Left lung (tissue), 10 donors: ENCODE results near the gene CMPK2. TPM values are rescaled to one million over a fixed set of nuclear protein-coding genes. Genes with fewer than 3 reads are reported as not detected.

Experiments
- ATAC-seq: fragments of 200-7000 bp; cut with Tn5 transposase; one replicate; pipeline ENCODE4 v1.9.1; 2020; ENCODE audit warnings: moderate library complexity
- DNase-seq, 4 donors: peaks; one replicate each; pipeline ENCODE4 v3.0.0-alpha.2; 2013 to 2020
- H3K27ac ChIP-seq, 2 donors: fragments of 200-600 bp; sonication (generic) in 1 of 2; one replicate each; pipeline versions ENCODE4 v1.5.0 to v1.8.0; 2020 to 2021
- H3K27me3 ChIP-seq, 2 donors: fragments of 200-600 bp; sonication (generic) in 1 of 2; one replicate each; pipeline versions ENCODE4 v1.5.0 to v1.8.0; 2020 to 2021
- H3K36me3 ChIP-seq, 2 donors: fragments of 200-600 bp; sonication (generic) in 1 of 2; one replicate each; pipeline versions ENCODE4 v1.5.0 to v1.8.0; 2020 to 2021
- H3K4me1 ChIP-seq, 2 donors: fragments of 200-600 bp; one replicate each; pipeline ENCODE4 v1.8.0; 2021
- H3K4me3 ChIP-seq, 2 donors: fragments of 200-600 bp; sonication (generic) in 1 of 2; one replicate each; pipeline versions ENCODE4 v1.5.0 to v1.8.0; 2020 to 2021; ENCODE audit warnings: mild to moderate bottlenecking in 1 of 2
- H3K9me3 ChIP-seq, 2 donors: fragments of 200-600 bp; sonication (generic) in 1 of 2; one replicate each; pipeline versions ENCODE4 v1.5.0 to v1.8.0; 2020 to 2021
- intact Hi-C, 2 donors: fragments of 100-400 bp; cut with DNase I; formaldehyde crosslinking; loops; one replicate each; pipeline versions ENCODE4 v1.11.2 to v1.14.2; 2022
- polyA plus RNA-seq, 6 donors: library from polyadenylated mRNA; unstranded; fragments of 120-200 nt; gene quantifications; one replicate each; pipeline ENCODE4 v1.2.1, GENCODE V29; 2013; ENCODE audit not compliant: insufficient read length in 6 of 6
- total RNA-seq, 2 donors: library from RNA; stranded (reverse); fragmentation: NEBNext Ultra II Directional; extraction: Animal tissue kit (Norgen Biotek cat#: 25700); gene quantifications; one replicate each; pipeline ENCODE4 v1.2.1, GENCODE V29; 2021
- TF ChIP-seq, protein P1 (sequence below), 2 donors: fragments of 200-600 bp; sonication (generic) in 1 of 2; IDR thresholded peaks; one replicate each; pipeline versions ENCODE4 v1.5.0 to v1.8.0; 2021; ENCODE audit warnings: antibody characterized with exemption in 2 of 2
- donor health status: DM: no; HTN: yes; CAD: no.
- donor health status: DM: no; HTN: no; CAD: no.

Gene CMPK2
- total and polyA plus RNA-seq, 8 donors: 3.6 to 20.2 (median 4.4) TPM

DNA sequence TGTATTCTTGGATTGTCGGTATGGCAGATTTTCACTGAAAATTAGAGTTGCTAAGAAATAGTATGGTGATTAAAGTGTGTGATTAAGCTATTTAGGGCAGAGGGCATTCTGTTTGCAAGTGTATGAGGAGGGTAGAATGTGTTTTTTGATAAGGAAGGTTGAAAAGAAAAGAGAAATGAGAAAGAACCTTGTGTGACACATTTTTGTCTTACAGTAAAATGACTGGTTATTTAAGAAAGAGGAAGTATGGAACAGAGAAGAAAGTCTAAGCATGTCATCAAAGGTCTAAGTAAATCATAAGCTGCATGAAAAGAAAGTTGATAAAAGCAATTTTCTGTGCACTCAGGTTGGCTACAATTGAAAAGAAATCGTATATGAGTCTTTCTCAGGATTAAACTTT is 6.7 kb upstream of the CMPK2 start:
- Histone ChIP-seq H3K4me3 (no peak overlapping the region), H3K27ac (no peak overlapping the region), H3K9me3 (no peaks in the 10 kb centered on the region), H3K27me3 (no peaks in the 10 kb centered on the region), H3K36me3 (no peaks in the 10 kb centered on the region), H3K4me1 (peaks cover 0 to 20% of the 10 kb centered on the region in 2 donors)
- TF ChIP-seq, protein P1, sequence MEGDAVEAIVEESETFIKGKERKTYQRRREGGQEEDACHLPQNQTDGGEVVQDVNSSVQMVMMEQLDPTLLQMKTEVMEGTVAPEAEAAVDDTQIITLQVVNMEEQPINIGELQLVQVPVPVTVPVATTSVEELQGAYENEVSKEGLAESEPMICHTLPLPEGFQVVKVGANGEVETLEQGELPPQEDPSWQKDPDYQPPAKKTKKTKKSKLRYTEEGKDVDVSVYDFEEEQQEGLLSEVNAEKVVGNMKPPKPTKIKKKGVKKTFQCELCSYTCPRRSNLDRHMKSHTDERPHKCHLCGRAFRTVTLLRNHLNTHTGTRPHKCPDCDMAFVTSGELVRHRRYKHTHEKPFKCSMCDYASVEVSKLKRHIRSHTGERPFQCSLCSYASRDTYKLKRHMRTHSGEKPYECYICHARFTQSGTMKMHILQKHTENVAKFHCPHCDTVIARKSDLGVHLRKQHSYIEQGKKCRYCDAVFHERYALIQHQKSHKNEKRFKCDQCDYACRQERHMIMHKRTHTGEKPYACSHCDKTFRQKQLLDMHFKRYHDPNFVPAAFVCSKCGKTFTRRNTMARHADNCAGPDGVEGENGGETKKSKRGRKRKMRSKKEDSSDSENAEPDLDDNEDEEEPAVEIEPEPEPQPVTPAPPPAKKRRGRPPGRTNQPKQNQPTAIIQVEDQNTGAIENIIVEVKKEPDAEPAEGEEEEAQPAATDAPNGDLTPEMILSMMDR (IDR thresholded peaks at IDR 0.05): no peak
- intact Hi-C loops: no loop called here
- ATAC-seq (no peak), DNase-seq (no peak)

DNA sequence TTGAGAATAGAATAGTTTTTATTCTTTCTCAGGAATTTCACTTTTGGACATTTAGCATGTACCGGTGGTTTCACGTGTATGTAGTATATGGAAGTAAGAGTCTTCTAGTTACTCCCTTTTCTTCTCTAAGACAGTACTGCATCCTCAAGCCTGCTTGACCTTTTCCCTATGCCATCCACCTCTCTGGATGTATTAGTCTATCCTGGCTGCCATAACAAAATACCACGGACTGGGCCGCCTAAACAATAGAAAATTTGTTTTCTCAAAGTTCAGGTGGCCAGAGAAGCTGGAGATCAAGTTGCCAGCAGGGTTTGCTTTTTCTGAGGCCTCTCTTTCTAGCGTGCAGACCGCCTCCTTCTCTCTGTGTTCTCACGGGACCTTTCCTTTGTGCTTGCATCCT is 1.3 kb upstream of the CMPK2 start:
- peaks cover 0 to 14% of the 10 kb centered on the region in 2 donors for H3K36me3 ChIP-seq
- peak overlapping the region in 1 of 2 donors; percentile 94 for H3K27ac ChIP-seq
- TF ChIP-seq, protein P1 (IDR thresholded peaks at IDR 0.05): no peak
- ATAC-seq: no peak
- intact Hi-C loops: no loop called here
- H3K27me3 ChIP-seq: no peaks in the 10 kb centered on the region
- H3K4me1 ChIP-seq: peaks cover 0 to 32% of the 10 kb centered on the region in 2 donors
- no peaks in the 10 kb centered on the region for H3K9me3 ChIP-seq
- no peak overlapping the region for H3K4me3 ChIP-seq
- DNase-seq: no peak

DNA sequence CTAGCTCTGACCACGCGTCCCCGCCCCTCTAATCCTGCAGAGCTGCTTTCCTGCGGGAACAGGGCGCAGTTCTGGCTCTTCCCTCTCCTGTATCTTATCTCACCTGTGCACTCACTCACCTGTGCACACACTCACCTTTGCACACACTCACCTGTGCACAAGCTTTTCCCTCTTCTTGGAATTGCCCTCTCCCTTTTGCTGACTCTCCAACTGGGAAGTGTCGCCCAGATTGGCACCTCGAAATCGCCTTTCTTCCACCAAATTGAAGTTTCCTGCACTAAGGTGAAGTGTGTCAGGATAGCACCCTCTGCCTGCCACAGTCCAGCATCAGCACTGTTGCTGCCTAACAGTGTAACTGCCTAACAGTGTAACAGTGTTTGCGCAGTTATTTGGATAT is 566 bp upstream of the CMPK2 start:
- peak; percentile 84 for ATAC-seq
- peak in 3 of 4 donors; percentile 40 to 55 (median 43) for DNase-seq
- H3K4me1 ChIP-seq: peaks cover 0 to 32% of the 10 kb centered on the region in 2 donors
- peaks cover 0 to 22% of the 10 kb centered on the region in 2 donors for H3K36me3 ChIP-seq
- no peaks in the 10 kb centered on the region for H3K9me3 ChIP-seq
- H3K27ac ChIP-seq: peak overlapping the region; percentile 79 to 94
- TF ChIP-seq, protein P1 (IDR thresholded peaks at IDR 0.05): peak in 1 of 2 donors; percentile 17
- H3K4me3 ChIP-seq: peak overlapping the region; percentile 65 to 76
- no peaks in the 10 kb centered on the region for H3K27me3 ChIP-seq
- intact Hi-C loops: no loop called here

DNA sequence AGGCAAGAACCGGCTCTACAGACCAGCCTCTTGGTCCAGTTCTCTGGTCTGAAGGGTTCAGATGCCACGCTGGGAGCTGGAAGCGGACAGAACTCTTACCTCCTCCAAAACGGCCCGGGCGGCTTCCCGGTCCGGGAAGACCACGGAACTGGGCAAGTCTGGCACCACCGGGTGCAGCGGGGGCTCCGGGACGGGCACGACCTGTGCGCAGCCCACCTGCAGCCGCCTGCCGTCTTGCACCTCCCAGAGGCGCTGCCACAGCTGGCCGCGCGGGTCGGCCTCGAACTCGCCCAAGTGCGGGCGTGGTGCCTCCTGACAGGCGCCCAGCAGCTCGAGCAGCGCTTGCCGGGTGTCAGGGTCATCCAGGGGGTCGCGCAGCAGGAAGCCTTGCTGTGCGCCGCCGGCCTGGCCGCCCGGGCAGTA is 773 bp downstream of the CMPK2 start:
- Histone ChIP-seq H3K27ac (peak overlapping the region; percentile 79 to 94), H3K36me3 (peaks cover 0 to 35% of the 10 kb centered on the region in 2 donors), H3K4me3 (peak overlapping the region; percentile 65 to 76), H3K27me3 (no peaks in the 10 kb centered on the region), H3K4me1 (peaks cover 0 to 32% of the 10 kb centered on the region in 2 donors), H3K9me3 (peaks cover 0 to 6% of the 10 kb centered on the region in 2 donors)
- intact Hi-C loops: no loop called here
- ATAC-seq (peak; percentile 7), DNase-seq (peak in 2 of 4 donors; percentile 35 to 86)
- TF ChIP-seq, protein P1 (IDR thresholded peaks at IDR 0.05): no peak

DNA sequence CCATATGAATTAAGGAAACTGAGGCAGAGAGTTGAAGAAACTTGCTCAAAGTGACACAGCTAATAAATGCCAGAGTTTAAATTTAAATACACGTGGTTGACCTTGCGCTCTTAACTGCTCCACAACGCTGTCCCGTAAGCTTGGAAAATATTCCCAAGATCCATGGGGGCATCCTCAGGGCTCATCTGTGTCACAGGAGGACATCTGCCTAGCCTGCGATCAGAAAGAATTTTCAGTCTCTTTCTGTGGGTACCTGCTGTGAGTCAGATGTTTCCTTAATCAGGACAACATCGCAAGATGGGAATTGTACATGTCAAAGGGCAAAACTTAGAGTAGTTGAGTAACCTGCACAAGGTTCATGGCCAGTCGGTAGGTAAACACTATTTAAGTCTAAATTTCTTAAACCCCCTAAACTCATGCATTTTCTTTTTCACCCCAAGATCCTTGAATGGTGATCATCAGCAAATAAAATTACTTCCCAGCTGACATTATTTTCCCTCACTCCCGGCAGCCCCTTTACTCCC is 1.4 kb downstream of the CMPK2 start:
- TF ChIP-seq, protein P1 (IDR thresholded peaks at IDR 0.05): no peak
- Histone ChIP-seq H3K27ac (peak overlapping the region; percentile 79 to 94), H3K27me3 (no peaks in the 10 kb centered on the region), H3K4me1 (peaks cover 0 to 32% of the 10 kb centered on the region in 2 donors), H3K9me3 (peaks cover 0 to 13% of the 10 kb centered on the region in 2 donors), H3K4me3 (peak overlapping the region in 1 of 2 donors; percentile 65), H3K36me3 (peaks cover 0 to 41% of the 10 kb centered on the region in 2 donors)
- ATAC-seq (no peak), DNase-seq (no peak)
- intact Hi-C loops: no loop called here
